NCI-H2171 (cell line): Measurements from ENCODE around the gene MAMLD1.

Experiments used
- DNase-seq: peaks from one replicate; lab custom pipeline; 2025; lab: John Stamatoyannopoulos, UW

The MAMLD1 gene

GRCh38 chrX:150408007-150408406, 44.9 kb downstream of the MAMLD1 start:
- DNase-seq, result no peak

DNA sequence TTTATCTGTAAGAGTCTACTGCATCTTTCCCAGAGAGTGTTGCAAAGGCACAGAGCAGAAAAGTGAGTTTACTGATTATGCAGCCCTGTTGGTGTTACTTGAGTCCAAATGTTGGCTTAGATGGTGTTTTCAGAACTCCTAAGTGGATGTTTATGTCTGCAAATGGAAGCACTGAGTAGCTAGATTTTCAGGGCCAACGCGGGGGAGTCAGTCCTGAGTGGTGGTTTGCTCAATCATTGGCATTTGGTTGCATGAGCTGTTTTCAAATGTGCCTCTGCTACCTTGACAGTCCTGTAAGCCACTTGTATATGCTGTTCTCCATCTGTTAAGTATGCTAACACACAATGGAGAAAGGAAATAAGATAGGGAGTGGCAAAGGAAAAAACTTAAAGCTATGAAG, 45.4 kb downstream of the MAMLD1 start:
- no peak for DNase-seq

DNA sequence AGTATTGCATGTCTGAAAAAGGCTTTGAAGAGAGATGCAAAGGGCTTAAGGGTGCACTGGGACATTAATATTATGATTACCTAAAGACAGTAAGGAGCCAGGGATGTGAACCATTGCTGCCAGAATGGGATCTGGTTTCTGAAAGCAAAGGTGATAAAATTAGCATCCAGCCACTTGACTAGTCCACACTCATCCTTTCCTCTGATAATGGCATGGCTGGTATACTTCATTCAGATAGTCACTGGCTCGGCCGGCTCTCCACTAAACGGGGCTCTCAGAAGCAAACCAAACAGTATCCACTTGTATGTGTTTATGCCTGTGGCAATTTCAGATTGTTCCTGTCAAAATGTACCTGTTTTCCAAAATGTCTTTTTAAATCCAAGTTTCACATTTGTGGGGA, 46.4 kb downstream of the MAMLD1 start:
- DNase-seq, result no peak

- no peak for DNase-seq
These were observed 46.8 kb downstream of the MAMLD1 start for GRCh38 chrX:150409964-150410363.

DNA sequence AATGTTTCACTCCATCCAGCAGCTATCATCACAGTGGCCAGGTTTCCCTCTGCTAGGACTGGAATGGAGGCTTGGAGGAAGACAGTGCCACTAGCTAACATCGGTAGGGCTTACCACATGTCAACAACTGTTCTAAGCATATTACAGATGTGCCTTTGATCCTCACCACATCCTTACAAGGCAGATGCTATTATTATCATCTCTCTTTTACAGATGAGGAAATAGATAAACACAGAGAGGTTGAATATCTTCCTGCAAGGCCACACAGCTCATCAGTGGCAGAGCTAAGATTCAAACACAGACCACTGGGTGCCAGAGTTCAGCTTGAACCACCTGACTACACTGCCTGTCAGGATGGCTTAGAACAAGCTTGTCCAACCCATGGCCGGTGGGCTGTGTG, 47.4 kb downstream of the MAMLD1 start:
- DNase-seq, result no peak

DNA sequence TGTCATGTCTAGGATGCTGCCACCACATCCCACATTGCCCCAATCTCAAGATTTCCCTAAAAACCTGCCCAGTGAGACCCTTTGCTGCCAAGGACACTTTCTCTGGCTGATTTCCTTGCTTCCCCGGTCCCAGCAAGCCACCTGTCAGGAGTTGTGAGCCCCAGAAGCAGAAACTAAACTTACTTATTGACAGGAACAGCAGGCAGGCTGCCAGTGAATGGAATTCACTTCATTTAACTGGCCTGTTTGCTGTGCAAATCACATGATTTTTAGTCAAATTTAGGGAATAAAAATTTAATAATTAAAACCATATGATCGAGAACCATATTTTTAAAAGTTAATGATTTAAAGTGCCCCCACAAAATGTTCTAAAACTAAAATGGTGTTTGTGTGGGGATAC, 48.5 kb downstream of the MAMLD1 start:
- DNase-seq, result no peak

GRCh38 chrX:150414228-150414627, 51.1 kb downstream of the MAMLD1 start:
- no peak for DNase-seq

DNA sequence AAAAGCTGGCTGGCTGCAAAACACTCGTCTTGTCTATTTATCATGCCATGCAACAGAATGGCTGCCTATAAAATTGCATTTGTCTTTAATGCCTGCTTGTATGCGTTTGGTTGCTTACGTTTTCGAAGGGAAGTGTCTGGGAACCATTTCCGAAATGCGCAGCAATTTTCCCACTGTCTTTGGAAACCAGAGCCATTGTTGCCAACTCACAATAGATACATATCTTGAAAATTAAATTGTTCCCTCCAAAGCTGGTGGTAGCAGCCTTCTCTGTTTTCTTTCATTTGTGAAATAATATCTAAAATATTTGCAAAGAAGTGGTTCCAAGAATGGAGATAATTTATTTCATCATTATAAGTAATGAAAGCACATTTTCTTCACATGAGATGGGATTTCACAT, 53.4 kb downstream of the MAMLD1 start:
- DNase-seq, result no peak

DNA sequence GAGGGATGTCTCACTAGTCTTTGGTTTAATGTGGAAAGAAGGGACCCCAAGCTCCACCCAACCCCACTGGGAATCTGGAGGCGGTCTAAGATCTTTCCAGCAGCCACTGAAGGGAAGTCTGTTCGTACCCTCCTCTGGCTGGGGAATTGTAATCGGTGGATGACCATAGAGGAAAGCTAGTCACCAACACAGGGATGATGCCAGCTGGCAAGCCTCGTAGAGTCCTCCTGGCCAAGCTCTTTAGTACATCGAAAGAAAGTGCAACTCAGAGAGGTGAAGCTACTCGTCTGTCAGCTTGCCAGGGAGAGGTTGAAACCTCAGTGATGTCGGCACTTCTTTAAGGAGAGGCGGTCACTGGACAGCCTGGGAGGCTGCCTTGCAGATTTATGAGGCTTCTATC, 58.7 kb downstream of the MAMLD1 start:
- no peak for DNase-seq

DNA sequence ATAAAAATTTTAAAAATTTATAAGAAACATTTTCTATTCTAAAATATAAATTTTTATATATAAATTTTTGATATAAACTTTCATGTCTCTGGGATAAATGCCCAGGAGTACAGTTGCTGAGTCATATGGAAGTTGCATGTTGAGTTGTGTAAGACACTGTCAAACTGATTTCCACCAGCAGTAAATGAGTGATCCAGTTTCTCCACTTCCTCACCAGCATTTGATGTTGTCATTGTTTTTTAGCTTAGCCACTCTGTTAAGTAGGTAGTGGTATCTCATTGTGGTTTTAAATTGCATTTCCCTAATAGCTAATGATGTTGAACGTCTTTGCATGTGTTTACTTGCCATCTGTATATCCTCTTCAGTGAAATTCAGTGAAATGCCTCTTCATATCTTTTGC, 66.5 kb downstream of the MAMLD1 start:
- DNase-seq, result no peak

DNA sequence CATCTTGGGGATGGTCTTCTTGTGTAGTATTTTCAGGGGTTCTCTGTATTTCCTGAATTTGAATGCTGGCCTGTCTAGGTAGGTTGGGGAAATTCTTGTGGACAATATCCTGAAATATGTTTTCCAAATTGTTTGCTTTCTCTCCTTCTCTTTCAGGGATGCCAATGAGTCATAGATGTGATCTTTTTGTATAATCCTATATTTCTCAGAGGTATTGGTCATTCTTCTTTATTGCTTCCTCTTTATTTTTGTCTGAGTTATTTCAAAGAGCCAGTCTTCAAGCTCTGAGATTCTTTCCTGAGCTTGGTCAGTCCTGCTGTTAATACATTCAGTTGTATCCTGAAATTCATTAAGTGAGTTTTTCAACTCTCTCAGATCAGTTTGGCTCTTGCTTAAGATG, 73.1 kb downstream of the MAMLD1 start:
- DNase-seq, result no peak

DNA sequence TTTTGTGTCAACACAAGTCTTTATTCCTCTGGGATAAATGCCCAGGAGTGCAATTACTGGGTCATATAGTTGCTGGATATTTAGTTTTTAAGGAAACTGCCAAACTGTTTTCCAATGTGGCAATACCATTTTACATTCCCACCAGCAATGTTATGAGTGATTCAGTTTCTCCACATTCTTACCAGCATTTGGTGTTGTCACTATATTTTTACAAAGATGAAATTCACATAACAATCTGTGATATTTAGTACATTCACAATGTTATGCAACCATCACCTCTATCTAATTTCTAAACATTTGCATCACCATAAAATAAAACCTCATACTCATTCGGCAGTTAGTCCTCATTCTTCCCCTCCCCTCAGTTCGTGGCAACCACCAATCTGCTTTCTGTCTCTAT, 75.0 kb downstream of the MAMLD1 start:
- DNase-seq, result no peak

GRCh38 chrX:150446151-150446550, 83.0 kb downstream of the MAMLD1 start:
- DNase-seq, result no peak

- DNase-seq, result no peak
These were observed 83.9 kb downstream of the MAMLD1 start for GRCh38 chrX:150446995-150447394.

DNA sequence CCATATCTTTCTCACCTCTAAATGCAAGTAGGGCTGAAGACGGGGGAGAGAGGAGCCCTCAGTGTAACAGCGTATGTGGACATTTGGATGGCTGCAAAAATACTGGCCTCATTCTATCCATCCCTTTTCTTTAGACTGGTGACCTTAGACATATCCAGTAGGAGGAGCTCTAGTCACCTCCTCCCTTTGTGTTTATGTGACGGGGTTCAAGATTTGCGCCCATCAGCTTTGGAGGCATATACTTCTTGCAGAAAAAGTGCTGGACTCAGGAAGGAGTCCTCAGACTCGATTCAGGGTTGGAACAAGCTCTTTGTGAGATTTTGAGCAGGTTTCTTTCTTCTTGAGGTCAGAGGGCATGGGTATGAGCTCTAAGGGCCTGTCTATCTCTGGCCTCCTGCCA, 86.2 kb downstream of the MAMLD1 start:
- DNase-seq, result no peak

- no peak for DNase-seq
These were observed 87.5 kb downstream of the MAMLD1 start for GRCh38 chrX:150450519-150451177.

DNA sequence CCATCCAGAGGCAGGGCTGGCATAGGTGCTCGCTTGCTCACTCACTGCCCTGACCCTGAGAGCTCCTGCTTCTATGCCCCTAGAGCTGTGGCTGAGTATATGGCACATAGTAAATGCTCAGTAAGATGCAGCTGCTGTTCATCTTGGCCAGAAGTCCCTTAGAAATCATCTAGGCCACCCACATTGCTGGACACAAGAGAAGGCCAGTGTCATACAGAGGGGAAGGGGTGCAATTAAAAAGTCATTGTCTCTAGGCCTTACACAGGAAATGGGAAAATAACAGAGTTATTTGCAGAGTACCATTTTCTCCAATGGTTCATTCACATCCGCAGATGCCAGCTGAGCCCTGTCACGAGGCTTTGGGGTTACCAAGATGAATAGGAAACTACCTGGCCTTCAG, 88.8 kb downstream of the MAMLD1 start:
- DNase-seq, result no peak

- DNase-seq, result no peak
These were observed 91.0 kb downstream of the MAMLD1 start for GRCh38 chrX:150454083-150454482.

DNA sequence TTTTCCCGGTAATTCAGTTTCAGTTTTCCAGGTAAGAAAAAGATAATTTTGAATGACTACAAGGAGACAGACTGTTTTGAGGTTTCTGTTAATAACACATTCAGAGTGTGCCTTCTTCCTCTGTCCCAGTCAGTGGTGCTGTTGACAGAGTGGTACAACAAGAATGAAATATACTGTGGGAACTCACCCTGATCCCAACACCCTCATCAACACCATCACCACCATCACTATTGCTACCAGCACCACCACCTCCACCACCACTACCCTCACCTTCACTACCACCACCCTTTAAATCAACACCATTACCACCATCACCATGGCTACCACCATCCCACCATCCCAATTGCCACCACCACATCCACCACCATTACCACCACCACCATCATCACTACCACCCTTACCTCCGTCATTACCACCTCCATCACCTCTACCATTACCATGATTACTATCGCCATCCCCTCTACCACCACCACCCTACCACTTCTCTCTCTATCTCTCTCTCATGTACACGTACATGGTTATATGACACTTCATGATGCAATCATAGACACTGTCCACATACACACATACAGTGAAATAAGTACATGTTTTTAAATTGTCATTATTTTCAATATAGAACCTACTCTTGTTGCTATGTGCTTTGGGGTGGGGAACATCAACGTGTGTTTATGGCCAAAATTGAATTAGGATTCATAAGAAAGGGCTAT, 91.5 kb downstream of the MAMLD1 start:
- DNase-seq, result no peak

DNA sequence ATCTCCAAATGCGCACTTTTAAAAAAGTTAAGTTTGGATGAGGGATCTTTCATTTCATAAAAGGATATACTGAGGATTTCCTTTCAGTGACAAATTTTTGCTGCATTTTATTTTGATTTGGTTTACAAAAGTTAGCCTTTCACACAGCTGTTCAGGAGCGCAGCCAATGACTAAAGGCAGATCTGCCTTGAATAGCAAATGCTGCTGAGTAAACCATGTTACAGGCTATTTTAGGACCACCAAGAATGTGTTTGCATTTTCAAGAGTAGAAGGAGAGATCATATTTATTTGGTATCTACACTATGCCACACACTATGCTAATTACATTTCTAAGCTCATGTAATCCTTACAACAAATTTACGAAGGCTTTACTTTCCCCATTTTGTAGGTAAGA, 92.1 kb downstream of the MAMLD1 start:
- DNase-seq, result no peak

- no peak for DNase-seq
These were observed 93.3 kb downstream of the MAMLD1 start for GRCh38 chrX:150456466-150456865.

- no peak for DNase-seq
These were observed 93.8 kb downstream of the MAMLD1 start for GRCh38 chrX:150456941-150457340.

DNA sequence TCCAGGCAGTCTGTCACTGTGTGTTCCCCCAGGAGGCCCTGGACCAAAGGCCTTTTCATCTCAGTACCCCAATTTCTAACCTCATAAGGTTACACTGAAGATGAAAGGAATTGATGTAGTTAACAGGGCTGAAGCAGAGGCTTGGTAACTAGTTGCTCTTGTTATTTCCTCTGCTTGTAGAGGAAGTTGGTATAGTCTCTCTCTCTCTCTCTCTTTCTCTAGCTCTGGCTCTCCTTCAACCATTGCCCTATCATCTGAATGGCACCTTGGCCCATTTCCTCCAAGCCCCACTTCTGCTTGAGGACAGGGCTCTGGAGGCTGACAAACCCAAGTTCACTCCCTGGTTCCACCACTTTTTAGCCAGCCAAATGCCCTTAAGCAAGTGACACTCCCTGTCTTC, 96.1 kb downstream of the MAMLD1 start:
- DNase-seq, result no peak

DNA sequence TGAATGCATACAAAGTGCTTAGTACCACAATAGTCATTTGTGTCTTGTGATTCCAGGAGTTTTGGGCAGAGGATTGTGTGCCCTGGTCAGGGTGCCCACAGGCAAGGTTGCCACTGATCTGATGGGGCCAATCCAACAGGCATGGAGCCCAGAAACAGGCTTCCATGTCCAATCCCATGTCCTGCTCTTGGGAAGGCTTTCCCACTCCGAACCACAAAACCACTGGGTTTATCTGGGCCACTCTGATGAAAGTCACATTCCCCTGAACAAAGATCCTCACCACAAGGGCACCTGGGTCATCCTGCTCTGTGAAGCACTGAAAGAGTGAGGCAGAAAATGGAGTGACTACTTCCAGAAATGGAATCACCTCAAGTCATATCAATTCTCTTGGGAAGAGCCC, 96.9 kb downstream of the MAMLD1 start:
- DNase-seq, result no peak
